H1 (cell line): ENCODE results near the gene GCSAM. TPM values are rescaled to one million over a fixed set of nuclear protein-coding genes. Genes with fewer than 3 reads are reported as not detected.

ENCODE experiments used
- CTCF ChIA-PET: fragments of 300-600 bp; sonication (Branson Sonifier 250); formaldehyde crosslinking; loops from one replicate; lab custom pipeline; 2021; ENCODE audit not compliant: partially characterized antibody; lab: Charles Lee
- POLR2A ChIA-PET: fragments of 300-600 bp; sonication (Branson Sonifier 250); formaldehyde crosslinking; loops from one replicate; lab custom pipeline; 2021; ENCODE audit warnings: inconsistent platforms; ENCODE audit not compliant: partially characterized antibody; lab: Charles Lee
- DNase-seq, 2 experiments: peaks; one replicate each; pipeline versions ENCODE4 v3.0.0 to v3.0.0-alpha.2; 2010 to 2022; ENCODE audit warnings: low spot score in 2 of 2, low read depth in 1 of 2, mixed read lengths in 1 of 2
- FAIRE-seq: peaks from 2 replicates; lab custom pipeline; 2011; peaks lifted over from hg19 to GRCh38; lab: Jason Lieb, UNC
- H2AFZ ChIP-seq: 2 replicates; pipeline ENCODE4 v1.8.1; 2012; ENCODE audit warnings: low read length, inconsistent platforms
- H2AK5ac ChIP-seq: 2 replicates; pipeline ENCODE4 v1.6.1; 2013; ENCODE audit warnings: low read depth, low read length
- H2BK120ac ChIP-seq: replicated peaks from 2 replicates; pipeline ENCODE3; 2013; ENCODE audit warnings: low read depth, low read length, inconsistent platforms
- H2BK12ac ChIP-seq: 2 replicates; pipeline ENCODE4 v1.6.1; 2013; ENCODE audit warnings: low read depth, low read length
- H2BK15ac ChIP-seq: 2 replicates; pipeline ENCODE4 v1.6.1; 2013; ENCODE audit warnings: low read length
- H2BK20ac ChIP-seq: 2 replicates; pipeline ENCODE4 v1.6.1; 2013; ENCODE audit warnings: low read length
- H2BK5ac ChIP-seq: 2 replicates; pipeline ENCODE4 v1.6.1; 2013; ENCODE audit warnings: low read depth, low read length
- H3K14ac ChIP-seq: 2 replicates; pipeline ENCODE4 v1.6.1; 2013; ENCODE audit warnings: inconsistent platforms; ENCODE audit not compliant: insufficient read length
- H3K18ac ChIP-seq: 2 replicates; pipeline ENCODE4 v1.6.1; 2013; ENCODE audit warnings: low read length; ENCODE audit errors: extremely low read depth
- H3K23ac ChIP-seq: 2 replicates; pipeline ENCODE4 v1.6.1; 2013; ENCODE audit warnings: inconsistent platforms; ENCODE audit not compliant: insufficient read length
- H3K23me2 ChIP-seq: 2 replicates; pipeline ENCODE4 v1.6.1; 2013; ENCODE audit warnings: low read depth, low read length
- H3K27ac ChIP-seq: 2 replicates; pipeline ENCODE4 v1.6.1; 2011; ENCODE audit warnings: low read depth, low read length, inconsistent platforms
- H3K27me3 ChIP-seq, 4 experiments: replicated peaks in 1 of 4; 1 replicate in 1 of 4; 2 replicates in 3 of 4; pipeline versions ENCODE4 v1.6.1 to v1.8.1; 2011 to 2013; ENCODE audit warnings: low read length in 3 of 4, mild to moderate bottlenecking in 3 of 4, inconsistent platforms in 2 of 4, mixed read lengths in 2 of 4, moderate library complexity in 1 of 4; ENCODE audit not compliant: control insufficient read depth in 3 of 4, insufficient read depth in 3 of 4; ENCODE audit errors: extremely low read depth in 1 of 4
- H3K36me3 ChIP-seq, 4 experiments: 2 replicates each; pipeline versions ENCODE4 v1.6.1 to v1.8.1; 2011 to 2013; ENCODE audit warnings: mild to moderate bottlenecking in 4 of 4, low read length in 3 of 4, moderate library complexity in 2 of 4, control low read depth in 1 of 4, inconsistent platforms in 1 of 4; ENCODE audit not compliant: insufficient read depth in 4 of 4, control insufficient read depth in 2 of 4
- H3K4ac ChIP-seq: replicated peaks from 2 replicates; pipeline ENCODE3; 2013; ENCODE audit warnings: low read length, low read depth, mixed read lengths, inconsistent platforms; ENCODE audit not compliant: insufficient read length
- H3K4me1 ChIP-seq, 4 experiments: replicated peaks in 1 of 4; 1 replicate in 1 of 4; 2 replicates in 3 of 4; pipeline versions ENCODE4 v1.6.1 to v1.8.1; 2011 to 2013; ENCODE audit warnings: low read length in 3 of 4, inconsistent platforms in 2 of 4, mixed read lengths in 1 of 4; ENCODE audit not compliant: insufficient read depth in 4 of 4, control insufficient read depth in 3 of 4
- H3K4me2 ChIP-seq, 2 experiments: 2 replicates each; pipeline versions ENCODE4 v1.6.1 to v1.8.1; 2011 to 2013; ENCODE audit warnings: low read depth in 2 of 2, low read length in 2 of 2, control low read depth in 1 of 2, inconsistent platforms in 1 of 2, mild to moderate bottlenecking in 1 of 2; ENCODE audit not compliant: insufficient read depth in 1 of 2
- H3K4me3 ChIP-seq, 4 experiments: fragments of 200-600, 300-600 bp in 1 of 4; sonication (generic), shearing (Covaris generic), sonication (Bioruptor Twin) in 1 of 4; 2 replicates each; pipeline versions ENCODE4 v1.5.1 to v1.8.1; 2011 to 2016; ENCODE audit warnings: low read length in 4 of 4, low read depth in 3 of 4, control low read depth in 2 of 4, inconsistent platforms in 2 of 4, mild to moderate bottlenecking in 2 of 4, mixed read lengths in 1 of 4, moderate library complexity in 1 of 4; ENCODE audit not compliant: insufficient read depth in 2 of 4; ENCODE audit errors: extremely low read depth in 1 of 4
- H3K56ac ChIP-seq: replicated peaks from 2 replicates; pipeline ENCODE3; 2013; ENCODE audit warnings: low read depth, mild to moderate bottlenecking, mixed read lengths, low read length, inconsistent platforms; ENCODE audit not compliant: insufficient read length
- H3K79me1 ChIP-seq: 2 replicates; pipeline ENCODE4 v1.6.1; 2013; ENCODE audit warnings: low read depth, low read length, control low read depth
- H3K79me2 ChIP-seq, 2 experiments: 2 replicates each; pipeline versions ENCODE4 v1.6.1 to v1.8.1; 2012 to 2013; ENCODE audit warnings: low read length in 2 of 2, mild to moderate bottlenecking in 2 of 2, inconsistent platforms in 1 of 2; ENCODE audit not compliant: insufficient read depth in 2 of 2, control insufficient read depth in 1 of 2
- H3K9ac ChIP-seq, 4 experiments: replicated peaks in 1 of 4; 1 replicate in 1 of 4; 2 replicates in 3 of 4; pipeline versions ENCODE4 v1.6.1 to v1.8.1; 2011 to 2013; ENCODE audit warnings: low read depth in 3 of 4, low read length in 3 of 4, control low read depth in 2 of 4, mild to moderate bottlenecking in 2 of 4, moderate library complexity in 2 of 4, inconsistent platforms in 1 of 4; ENCODE audit errors: extremely low read depth in 1 of 4
- H3K9me3 ChIP-seq, 2 experiments: 2 replicates each; pipeline versions ENCODE4 v1.6.1 to v1.8.1; 2012 to 2013; ENCODE audit warnings: mild to moderate bottlenecking in 2 of 2, moderate library complexity in 2 of 2, control low read depth in 1 of 2, inconsistent platforms in 1 of 2, low read depth in 1 of 2, low read length in 1 of 2, mixed read lengths in 1 of 2; ENCODE audit not compliant: insufficient read depth in 2 of 2
- H4K20me1 ChIP-seq, 2 experiments: replicated peaks in 1 of 2; 2 replicates each; pipeline versions ENCODE3 to v1.8.1; 2011 to 2013; ENCODE audit warnings: inconsistent platforms in 2 of 2, low read length in 2 of 2, mild to moderate bottlenecking in 1 of 2; ENCODE audit not compliant: insufficient read depth in 2 of 2, control insufficient read depth in 1 of 2
- H4K5ac ChIP-seq: 2 replicates; pipeline ENCODE4 v1.6.1; 2013; ENCODE audit warnings: low read length, low read depth, mixed read lengths, inconsistent platforms; ENCODE audit not compliant: insufficient read length
- H4K8ac ChIP-seq: 2 replicates; pipeline ENCODE4 v1.8.0; 2013; ENCODE audit warnings: mild to moderate bottlenecking, moderate library complexity, low read length, inconsistent platforms; ENCODE audit not compliant: insufficient read depth; ENCODE audit errors: extremely low read depth
- H4K91ac ChIP-seq: replicated peaks from 2 replicates; pipeline ENCODE3; 2013; ENCODE audit warnings: low read length, mixed read lengths, inconsistent platforms; ENCODE audit not compliant: insufficient read length
- EGR1 ChIP-seq: IDR thresholded peaks from 2 replicates; pipeline ENCODE4 v1.6.1; 2011; ENCODE audit warnings: low read depth, low read length, borderline replicate concordance
- EZH2 ChIP-seq: fragments of 200-600 bp; sonication (generic); IDR thresholded peaks from 2 replicates; pipeline ENCODE4 v1.7.1; 2012; ENCODE audit warnings: low read depth, mild to moderate bottlenecking, moderate library complexity, low read length, inconsistent platforms; ENCODE audit not compliant: severe bottlenecking
- KDM5A ChIP-seq: fragments of 200-600 bp; IDR thresholded peaks from 2 replicates; pipeline ENCODE4 v1.7.1; 2012; ENCODE audit warnings: mild to moderate bottlenecking, low read length, inconsistent platforms, mixed read lengths
- MAFK ChIP-seq: IDR thresholded peaks from 2 replicates; pipeline ENCODE4 v1.6.1; 2012; ENCODE audit warnings: low read depth, mild to moderate bottlenecking, improper control_type of control experiment, low read length
- PHF8 ChIP-seq: fragments of 200-600 bp; sonication (generic); conservative IDR thresholded peaks from 2 replicates; pipeline ENCODE4 v1.7.1; 2012; ENCODE audit warnings: low read depth, mild to moderate bottlenecking, inconsistent platforms, low read length, moderate library complexity
- RAD21 ChIP-seq, 2 experiments: IDR thresholded peaks in 1 of 2; conservative IDR thresholded peaks in 1 of 2; 2 replicates each; pipeline ENCODE4 v1.6.1; 2011; ENCODE audit warnings: low read depth in 2 of 2, low read length in 2 of 2, improper control_type of control experiment in 1 of 2, inconsistent platforms in 1 of 2, mild to moderate bottlenecking in 1 of 2, moderate library complexity in 1 of 2
- SP1 ChIP-seq: IDR thresholded peaks from 2 replicates; pipeline ENCODE4 v1.6.1; 2011; ENCODE audit warnings: low read depth, low read length
- WGBS, 2 experiments: shearing (Covaris generic) in 1 of 2; methylation state at CpG; one replicate each; pipeline versions ENCODE4 v1.1.6 to v1.1.7; 2013 to 2015; ENCODE audit warnings: low lambda C conversion rate in 2 of 2, mixed read lengths in 2 of 2, inconsistent platforms in 1 of 2, low coverage in 1 of 2, missing lambda C conversion rate in 1 of 2; ENCODE audit not compliant: insufficient replicate concordance in 2 of 2, insufficient coverage in 1 of 2, insufficient read length in 1 of 2; ENCODE audit errors: extremely low coverage in 1 of 2, missing lambda C conversion rate in 1 of 2; 5-methylcytosine and 5-hydroxymethylcytosine counted together
- long read RNA-seq, 2 experiments: library from RNA in 1 of 2; library from capped mRNA in 1 of 2; stranded (forward); transcript quantifications; one replicate each; pipeline ENCODE4 v2.0.0, GENCODE V29; 2021; ENCODE audit warnings: inconsistent platforms in 1 of 2
- polyA minus RNA-seq, 3 experiments: library from RNA; depleted of rRNA, polyadenylated mRNA; stranded (reverse); fragments of >200 nt; gene quantifications; 1 replicate in 2 of 3; 2 replicates in 1 of 3; pipeline ENCODE4 v1.2.3, GENCODE V29; 2011
- polyA plus RNA-seq, 7 experiments: library from polyadenylated mRNA; depleted of rRNA in 3 of 7; stranded (reverse) in 5 of 7; unstranded in 2 of 7; fragments of >200 nt in 5 of 7; fragments of 200-250 nt in 2 of 7; gene quantifications; 1 replicate in 5 of 7; 2 replicates in 1 of 7; 4 replicates in 1 of 7; pipeline versions ENCODE4 v1.2.1 to v1.2.3, GENCODE V29; 2011 to 2013; ENCODE audit warnings: missing spikeins in 2 of 7, mixed read lengths in 2 of 7
- total RNA-seq: library from RNA; stranded (reverse); fragmentation: NEBNext Ultra II Directional; extraction: Animal tissue kit (Norgen Biotek cat#: 25700); gene quantifications from 2 replicates; pipeline ENCODE4 v1.2.1, GENCODE V29; 2021
- TF ChIP-seq, protein P1 (sequence below), 3 experiments: IDR thresholded peaks; 1 replicate in 2 of 3; 2 replicates in 1 of 3; pipeline versions ENCODE4 v1.5.1 to v1.6.1; 2011; ENCODE audit warnings: low read length in 3 of 3, mild to moderate bottlenecking in 3 of 3, inconsistent platforms in 2 of 3, low read depth in 1 of 3, moderate library complexity in 1 of 3; ENCODE audit not compliant: insufficient read depth in 1 of 3; ENCODE audit errors: control extremely low read depth in 1 of 3

GCSAM gene, protein sequence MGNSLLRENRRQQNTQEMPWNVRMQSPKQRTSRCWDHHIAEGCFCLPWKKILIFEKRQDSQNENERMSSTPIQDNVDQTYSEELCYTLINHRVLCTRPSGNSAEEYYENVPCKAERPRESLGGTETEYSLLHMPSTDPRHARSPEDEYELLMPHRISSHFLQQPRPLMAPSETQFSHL
- total RNA-seq (not detected in 2 replicates), polyA plus RNA-seq (2011; rRNA removed) (not detected in 2 replicates), polyA minus RNA-seq (2011; rRNA and poly(A)+ RNA removed) (not detected in 2 replicates)
- not detected for polyA plus RNA-seq (2011; cell fraction: cytosol; rRNA removed)
- not detected for polyA plus RNA-seq (2011; cell fraction: nucleus; rRNA removed)
- polyA plus RNA-seq (2012, experiment 1 of 2) = 0.80 to 1.5 TPM (median 1.2 TPM) in 4 replicates
- polyA plus RNA-seq (2012, experiment 2 of 2) = 0.04 TPM
- not detected for polyA plus RNA-seq (2013, experiment 1 of 2)
- not detected for polyA plus RNA-seq (2013, experiment 2 of 2)
- polyA minus RNA-seq (2011; cell fraction: cytosol; rRNA and poly(A)+ RNA removed) = not detected
- polyA minus RNA-seq (2011; cell fraction: nucleus; rRNA and poly(A)+ RNA removed) = not detected
- long read RNA-seq, experiment 1 = 0 reads
- long read RNA-seq, experiment 2 = 0 reads

DNA sequence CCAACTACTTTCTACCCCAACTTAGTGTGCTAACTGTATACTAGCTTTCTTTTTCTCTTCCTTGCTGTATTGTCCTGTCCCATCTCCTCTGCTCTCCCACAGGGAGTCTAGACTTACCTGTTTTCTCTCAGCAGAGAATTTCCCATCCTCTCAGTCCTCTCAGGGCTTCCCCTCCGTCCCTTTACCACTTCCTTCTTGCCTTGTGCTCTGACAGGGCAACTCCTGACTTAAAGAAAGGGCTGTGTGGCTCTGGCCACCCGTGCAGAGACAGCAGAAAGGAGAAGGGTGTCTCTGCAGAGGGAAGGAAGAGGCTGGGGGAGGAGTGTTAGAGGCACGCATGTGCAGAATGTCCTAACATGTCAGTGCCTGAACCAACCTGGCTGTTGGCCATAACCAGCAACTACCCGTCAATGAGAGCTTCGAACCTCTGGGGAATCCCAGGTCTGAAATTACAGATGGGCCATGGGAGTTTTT, at the start of gene GCSAM:
GCSAM (minus strand) TSS at position 274 of the 474 bp plus-strand sequence; CDS start at position 146, 128 bp downstream.
- Histone ChIP-seq H3K79me2 (no peaks in the 10 kb centered on the region), H3K14ac (no peak within 1 kb of the TSS), H2AFZ (no peak within 1 kb of the TSS), H2AK5ac (no peak within 1 kb of the TSS), H3K18ac (no peak within 1 kb of the TSS), H4K20me1 (no peaks in the 10 kb centered on the region), H3K79me1 (no peaks in the 10 kb centered on the region), H3K23ac (no peak within 1 kb of the TSS), H3K36me3 (no peaks in the 10 kb centered on the region; a peak in 2 of 8 replicates), H3K56ac (no peak within 1 kb of the TSS), H2BK120ac (no peak within 1 kb of the TSS), H3K27me3 (no peaks in the 10 kb centered on the region), H4K5ac (no peak within 1 kb of the TSS), H4K91ac (no peak within 1 kb of the TSS), H3K4ac (no peak within 1 kb of the TSS), H3K4me1 (peaks cover 1 to 8% (median 5%) of the 10 kb centered on the region in 4 experiments; a peak in 4 of 7 replicates), H2BK12ac (no peak within 1 kb of the TSS), H4K8ac (no peak within 1 kb of the TSS), H3K27ac (no peak within 1 kb of the TSS), H3K4me3 (no peak within 1 kb of the TSS), H3K9me3 (no peaks in the 10 kb centered on the region), H2BK20ac (no peak within 1 kb of the TSS), H2BK5ac (no peak within 1 kb of the TSS), H3K23me2 (no peaks in the 10 kb centered on the region), H3K9ac (no peak within 1 kb of the TSS), H3K4me2 (no peak within 1 kb of the TSS), H2BK15ac (no peak within 1 kb of the TSS)
- POLR2A ChIA-PET = no interaction called here
- WGBS, 2 experiments = 82% methylated on average over 5 of the region's 5 CpGs; no CpG with 5 or more reads in 1 of the 2 experiments
- no peak for FAIRE-seq
- CTCF ChIA-PET = interaction anchor here (0.8 kb wide), 1 partner anchor 22 kb away, joined by 4 read pairs; no protein-coding TSS in a partner anchor
- no peak for DNase-seq
- TF ChIP-seq PHF8 (no peak), MAFK (no peak), SP1 (no peak), EZH2 (no peak), RAD21 (IDR thresholded peaks at IDR 0.05 in 1 of 2, conservative IDR thresholded peaks at IDR 0.05 in 1 of 2; ENCODE audit: low read depth in 2 of 2, low read length in 2 of 2) (no peak), KDM5A (no peak), EGR1 (no peak)
- TF ChIP-seq, protein P1, sequence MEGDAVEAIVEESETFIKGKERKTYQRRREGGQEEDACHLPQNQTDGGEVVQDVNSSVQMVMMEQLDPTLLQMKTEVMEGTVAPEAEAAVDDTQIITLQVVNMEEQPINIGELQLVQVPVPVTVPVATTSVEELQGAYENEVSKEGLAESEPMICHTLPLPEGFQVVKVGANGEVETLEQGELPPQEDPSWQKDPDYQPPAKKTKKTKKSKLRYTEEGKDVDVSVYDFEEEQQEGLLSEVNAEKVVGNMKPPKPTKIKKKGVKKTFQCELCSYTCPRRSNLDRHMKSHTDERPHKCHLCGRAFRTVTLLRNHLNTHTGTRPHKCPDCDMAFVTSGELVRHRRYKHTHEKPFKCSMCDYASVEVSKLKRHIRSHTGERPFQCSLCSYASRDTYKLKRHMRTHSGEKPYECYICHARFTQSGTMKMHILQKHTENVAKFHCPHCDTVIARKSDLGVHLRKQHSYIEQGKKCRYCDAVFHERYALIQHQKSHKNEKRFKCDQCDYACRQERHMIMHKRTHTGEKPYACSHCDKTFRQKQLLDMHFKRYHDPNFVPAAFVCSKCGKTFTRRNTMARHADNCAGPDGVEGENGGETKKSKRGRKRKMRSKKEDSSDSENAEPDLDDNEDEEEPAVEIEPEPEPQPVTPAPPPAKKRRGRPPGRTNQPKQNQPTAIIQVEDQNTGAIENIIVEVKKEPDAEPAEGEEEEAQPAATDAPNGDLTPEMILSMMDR (IDR thresholded peaks at IDR 0.05; ENCODE audit: control extremely low read depth in 1 of 3, insufficient read depth in 1 of 3, low read depth in 1 of 3, low read length in 3 of 3) = no peak
